ENCODE measurements around the gene RHOD.

Gene RHOD

GRCh38 chr11:67056267-67057204, at the start of gene RHOD:
TSS of gene RHOD (plus strand) at chr11:67056847. CDS start at chr11:67056903, 56 bp downstream.
- DNase-seq: no peak

- DNase-seq: no peak
Observed at GRCh38 chr11:67007126-67007525, 49.5 kb upstream of the RHOD start.

- no peak for DNase-seq
Observed at GRCh38 chr11:67010296-67010905, 46.2 kb upstream of the RHOD start.

GRCh38 chr11:67013511-67014045, 43.1 kb upstream of the RHOD start:
- DNase-seq: no peak

- DNase-seq: no peak
Observed at GRCh38 chr11:67014343-67014742, 42.3 kb upstream of the RHOD start.

- no peak for DNase-seq
Observed at GRCh38 chr11:67015048-67015447, 41.6 kb upstream of the RHOD start.

- DNase-seq: no peak
Observed at GRCh38 chr11:67016550-67016949, 40.1 kb upstream of the RHOD start.

- DNase-seq: no peak
Observed at GRCh38 chr11:67020949-67021348, 35.7 kb upstream of the RHOD start.

GRCh38 chr11:67022341-67022933, 34.2 kb upstream of the RHOD start:
- no peak for DNase-seq

GRCh38 chr11:67022961-67023956, 33.4 kb upstream of the RHOD start, which contains the start of gene SYT12:
TSS of gene SYT12 (plus strand) at chr11:67023134. CDS start at chr11:67030145, 7,011 bp downstream.
- no peak for DNase-seq

- DNase-seq: no peak
Observed at GRCh38 chr11:67023957-67024353, 32.7 kb upstream of the RHOD start.

- DNase-seq: no peak
Observed at GRCh38 chr11:67024410-67024809, 32.2 kb upstream of the RHOD start.

- DNase-seq: no peak
Observed at GRCh38 chr11:67024966-67025365, 31.7 kb upstream of the RHOD start.

GRCh38 chr11:67025750-67026149, 30.9 kb upstream of the RHOD start:
- no peak for DNase-seq

GRCh38 chr11:67026941-67027340, 29.7 kb upstream of the RHOD start:
- no peak for DNase-seq

- no peak for DNase-seq
Observed at GRCh38 chr11:67027483-67027930, 29.1 kb upstream of the RHOD start.

- DNase-seq: no peak
Observed at GRCh38 chr11:67027943-67028542, 28.6 kb upstream of the RHOD start.

GRCh38 chr11:67029146-67029545, 27.5 kb upstream of the RHOD start:
- DNase-seq: no peak

- DNase-seq: no peak
Observed at GRCh38 chr11:67030976-67031375, 25.7 kb upstream of the RHOD start.

- DNase-seq: no peak
Observed at GRCh38 chr11:67031791-67032561, 24.7 kb upstream of the RHOD start.
